HG03095 (cell line): ENCODE data around the gene ANTXR2.
A peak's percentile ranks its signal among the peaks of the same experiment; 100 is the strongest.

Experiments
- ATAC-seq: cut with Tn5 transposase; IDR thresholded peaks from one replicate; pipeline ENCODE4 v1.9.1; 2021; ENCODE audit warnings: moderate library complexity; ENCODE audit not compliant: unreplicated experiment

The ANTXR2 gene

GRCh38 chr4:80092847-80093246, 19.8 kb upstream of the ANTXR2 start:
- no peak for ATAC-seq

DNA sequence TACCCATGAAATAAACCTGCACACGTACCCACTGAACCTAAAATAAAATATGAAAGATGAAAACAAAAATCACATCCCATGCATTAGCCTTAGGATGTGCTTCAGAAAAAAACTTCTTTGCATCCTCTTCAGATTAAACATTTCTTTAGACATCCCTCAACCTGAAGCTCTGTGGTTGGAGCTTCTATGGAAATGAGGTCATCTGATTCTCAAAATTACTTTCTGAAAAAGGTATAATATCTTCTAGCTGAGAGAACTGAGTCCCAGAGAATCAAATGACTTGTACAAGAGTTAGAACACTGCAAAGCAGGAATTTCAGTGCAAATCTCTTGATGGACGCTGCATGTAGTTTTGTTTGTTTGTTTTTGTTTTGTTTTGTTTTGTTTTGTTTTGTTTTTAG, 19.1 kb upstream of the ANTXR2 start:
- no peak for ATAC-seq

- no peak for ATAC-seq
Observed at GRCh38 chr4:80091688-80092087, 18.7 kb upstream of the ANTXR2 start.

GRCh38 chr4:80091184-80091583, 18.2 kb upstream of the ANTXR2 start:
- ATAC-seq: no peak

DNA sequence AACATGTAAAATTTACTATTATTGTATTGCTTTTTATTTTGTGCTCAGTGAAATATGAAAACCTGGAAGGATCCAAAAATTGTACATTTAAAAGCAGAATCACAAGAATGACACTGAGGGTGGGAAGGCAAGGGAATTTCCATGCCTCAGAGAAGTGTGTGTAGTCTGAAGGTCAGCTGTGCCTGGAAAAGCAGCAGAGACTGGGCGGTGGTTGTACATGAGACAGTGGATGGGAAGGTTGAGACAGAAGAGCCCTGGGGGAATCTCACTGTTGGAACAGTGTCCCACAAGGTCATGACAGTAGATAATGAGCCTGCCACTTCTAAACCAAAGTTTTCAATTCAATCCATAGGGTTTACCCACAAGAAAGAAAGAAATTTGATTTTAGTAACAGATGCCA, 17.1 kb upstream of the ANTXR2 start:
- no peak for ATAC-seq

GRCh38 chr4:80088471-80088870, 15.4 kb upstream of the ANTXR2 start:
- ATAC-seq: no peak

GRCh38 chr4:80086296-80086695, 13.3 kb upstream of the ANTXR2 start:
- ATAC-seq: no peak

DNA sequence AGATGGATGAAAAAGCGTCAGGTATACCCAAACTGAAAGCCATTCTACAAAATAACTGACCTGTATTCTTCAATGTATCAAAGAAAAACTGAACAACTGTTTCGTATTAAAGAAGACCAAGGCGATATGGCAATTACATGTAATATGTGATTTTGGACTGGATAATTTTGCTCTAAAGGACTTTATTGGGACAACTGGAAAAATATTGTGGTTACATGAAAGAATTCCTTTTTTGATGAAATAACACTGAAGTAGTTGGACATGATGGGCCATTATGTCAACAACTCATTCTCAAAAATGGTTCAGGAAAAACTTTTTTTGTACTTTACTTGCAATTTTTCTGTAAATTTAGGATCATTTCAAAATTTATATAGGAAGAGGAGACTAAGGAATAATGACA, 12.1 kb upstream of the ANTXR2 start:
- ATAC-seq: no peak

DNA sequence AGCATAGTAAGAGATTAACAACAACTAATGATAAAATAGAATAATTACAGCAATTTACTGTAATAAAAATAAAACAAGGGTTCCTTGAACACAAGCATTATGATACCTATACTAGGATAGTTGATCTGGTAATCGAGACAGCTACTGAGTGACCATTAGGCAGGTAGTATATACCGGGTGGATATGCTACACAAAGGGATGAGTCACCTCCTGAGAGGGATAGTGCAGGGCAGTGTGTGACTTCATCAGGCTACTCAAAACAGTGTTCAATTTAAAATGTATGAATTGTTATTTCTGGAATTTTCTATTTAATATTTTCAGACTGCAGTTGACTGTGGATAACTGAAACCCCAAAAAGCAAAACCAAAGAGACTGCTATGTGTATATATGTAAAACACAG, 9.7 kb upstream of the ANTXR2 start:
- no peak for ATAC-seq

GRCh38 chr4:80081566-80081965, 8.5 kb upstream of the ANTXR2 start:
- ATAC-seq: no peak

DNA sequence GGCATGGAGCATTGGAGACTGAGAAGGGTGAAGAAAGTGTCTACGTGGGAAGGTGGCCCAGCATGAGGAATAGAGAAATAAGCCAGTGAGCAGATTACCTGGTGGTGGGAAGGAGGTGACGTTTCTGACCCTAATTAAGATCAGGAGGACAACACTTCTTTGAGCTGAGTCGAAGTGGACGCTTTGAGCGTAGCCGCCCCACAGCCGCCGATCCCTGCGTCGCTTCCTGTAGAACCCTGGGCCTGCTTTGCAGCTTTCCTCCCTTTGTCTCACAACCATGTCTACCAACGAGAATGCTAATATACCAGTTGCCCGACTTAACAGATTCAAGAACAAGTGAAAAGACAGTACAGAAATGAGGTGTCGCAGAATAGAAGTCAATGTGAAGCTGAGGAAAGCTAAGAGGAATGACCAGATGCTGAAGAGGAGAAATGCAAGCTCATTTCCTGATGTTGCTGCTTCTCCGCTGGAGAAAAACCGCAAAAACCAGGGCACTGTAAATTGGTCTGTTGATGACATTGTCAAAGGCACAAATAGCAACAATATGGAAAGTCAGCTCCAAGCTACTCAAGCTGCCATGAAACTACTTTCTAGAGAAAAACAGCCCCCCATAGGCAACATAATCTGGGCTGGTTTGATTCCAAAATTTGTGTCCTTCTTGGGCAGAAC, 6.4 kb upstream of the ANTXR2 start:
- no peak for ATAC-seq

GRCh38 chr4:80078346-80079092, 5.5 kb upstream of the ANTXR2 start:
- ATAC-seq: no peak

GRCh38 chr4:80077639-80078038, 4.6 kb upstream of the ANTXR2 start:
- ATAC-seq: no peak

DNA sequence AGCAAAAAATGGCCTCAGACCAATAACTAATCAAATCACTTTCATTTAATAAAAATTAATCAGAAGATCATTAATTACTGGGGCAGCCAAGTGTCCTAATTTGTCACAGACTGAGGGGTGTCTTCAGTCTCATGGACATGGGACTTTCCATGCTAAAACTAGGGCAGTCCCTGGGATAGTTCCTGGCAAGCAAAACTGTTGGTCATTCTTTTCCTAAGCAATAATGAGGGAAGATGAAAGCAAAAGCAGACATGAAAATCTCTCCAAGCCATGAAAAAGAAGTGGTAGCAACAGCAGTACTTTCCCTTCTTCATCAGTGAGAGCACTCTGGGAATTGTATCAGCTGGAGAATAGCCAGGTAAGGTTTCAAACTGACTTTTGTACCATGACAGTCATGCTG, 3.7 kb upstream of the ANTXR2 start:
- ATAC-seq: no peak

GRCh38 chr4:80075995-80076675, 3.1 kb upstream of the ANTXR2 start:
- ATAC-seq: no peak

GRCh38 chr4:80074651-80075050, 1.6 kb upstream of the ANTXR2 start:
- ATAC-seq: no peak

DNA sequence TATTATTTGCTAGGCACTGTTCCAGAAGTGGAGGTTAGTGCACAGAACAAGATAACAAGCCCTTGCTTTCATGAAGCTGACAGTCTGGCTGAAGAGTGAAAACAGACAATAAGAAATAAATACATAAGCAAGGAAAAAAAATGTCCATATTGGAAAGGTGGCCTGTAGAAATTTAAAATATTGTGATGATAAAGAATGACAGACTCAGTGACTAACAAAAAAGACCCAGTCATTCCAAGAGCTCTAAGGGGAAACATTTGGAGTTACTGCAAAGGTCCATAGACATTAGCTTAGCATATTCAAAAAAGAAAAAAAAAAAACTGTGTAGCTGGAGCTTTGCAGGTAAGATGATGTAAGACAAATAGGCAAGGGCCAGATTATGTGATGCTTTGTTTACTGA, 1.0 kb upstream of the ANTXR2 start:
- no peak for ATAC-seq

DNA sequence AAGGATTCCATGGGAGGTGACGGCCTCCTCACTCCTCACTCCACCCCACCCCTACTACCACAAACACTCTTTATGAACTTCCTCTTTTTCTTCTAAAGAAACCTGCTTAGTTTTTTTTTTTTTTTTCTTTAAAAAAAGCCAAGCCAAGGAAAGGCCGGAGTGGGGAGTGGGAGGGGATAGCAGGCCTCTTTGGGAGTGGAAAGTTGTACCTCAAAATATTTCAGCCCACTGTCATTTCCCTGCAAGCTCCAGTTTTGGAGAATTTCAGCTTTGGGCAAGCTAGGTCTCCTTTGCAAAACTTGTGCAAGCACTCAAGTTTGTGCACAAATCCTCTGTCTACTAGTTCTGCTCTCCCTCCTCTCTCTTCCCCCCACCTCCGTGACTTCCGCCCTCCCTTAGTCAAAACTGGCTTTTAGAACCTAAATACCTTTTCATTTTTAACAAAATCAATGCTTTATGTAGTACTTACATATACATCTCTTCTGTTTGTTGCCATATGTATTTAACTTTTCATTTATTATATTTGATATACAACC, 512 bp upstream of the ANTXR2 start:
- peak; percentile 47 for ATAC-seq

DNA sequence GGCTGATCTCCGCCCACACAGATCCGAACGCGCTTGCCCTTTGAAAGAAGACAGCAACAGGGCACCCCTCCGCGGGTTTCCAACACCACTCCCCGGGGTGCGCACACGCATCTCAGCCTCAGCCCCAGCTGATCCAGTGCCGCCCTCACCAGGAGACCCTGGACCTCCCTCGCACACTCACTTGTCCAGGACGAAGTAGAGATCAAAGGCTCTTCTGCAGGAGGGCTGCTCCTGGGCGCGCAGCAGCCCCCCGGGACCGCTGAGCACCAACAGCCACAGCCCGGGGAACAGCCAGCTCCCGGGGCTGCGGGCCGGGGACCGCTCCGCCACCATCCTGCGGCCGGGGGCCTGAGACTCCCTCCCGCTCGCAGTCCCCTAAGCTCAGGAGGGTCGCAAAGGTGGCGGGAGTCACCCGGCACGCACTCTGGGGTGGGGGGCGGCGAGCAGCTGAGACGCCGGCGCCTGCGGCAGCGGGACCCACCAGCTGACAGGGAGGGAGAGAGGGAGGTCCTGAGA, 743 bp downstream of the ANTXR2 start:
- peak; percentile 18 for ATAC-seq

GRCh38 chr4:80071604-80072227, 1.3 kb downstream of the ANTXR2 start:
- peak; percentile 16 for ATAC-seq
